ENCODE results near the gene PTPRE. TPM values are rescaled to one million over a fixed set of nuclear protein-coding genes. Genes with fewer than 3 reads are reported as not detected.

PTPRE gene
- total RNA-seq, 1 donor from 2014 or later, result 13.8 TPM

GRCh38 chr10:127869329-127869728, 37.6 kb upstream of the PTPRE start:
- Histone ChIP-seq H3K27me3 (ENCODE audit: low read depth) (peaks cover 27% of the 10 kb centered on the region), H3K9me3 (replicated peaks) (peaks cover 21% of the 10 kb centered on the region), H3K36me3 (no peaks in the 10 kb centered on the region), H3K27ac (replicated peaks) (no peak overlapping the region), H3K4me3 (no peak overlapping the region), H3K4me1 (peaks cover 15% of the 10 kb centered on the region)
- no peak for TF ChIP-seq CTCF (IDR thresholded peaks at IDR 0.05; ENCODE audit: borderline replicate concordance)
- no peak for DNase-seq
- intact Hi-C loops (cut with micrococcal nuclease), result no loop called here

DNA sequence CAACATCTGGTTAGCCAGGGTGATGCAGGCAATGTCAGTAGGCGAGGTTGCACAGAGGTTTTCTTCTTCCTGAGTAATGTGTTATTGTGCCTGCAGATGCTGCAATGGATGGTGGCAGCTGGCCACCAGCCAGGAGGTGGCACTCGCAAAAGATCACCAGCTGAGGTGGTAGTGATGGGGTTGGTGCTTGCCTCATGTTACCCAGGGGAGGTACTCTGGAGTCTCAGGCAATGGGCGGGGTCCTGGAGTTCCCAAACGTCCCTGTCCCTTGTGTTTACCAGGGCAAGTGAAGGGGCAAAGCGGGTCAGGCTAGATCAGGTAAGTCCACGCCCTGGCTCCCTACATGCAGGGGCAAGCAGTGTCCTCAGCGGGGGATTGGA, 35.3 kb upstream of the PTPRE start:
- intact Hi-C loops (cut with micrococcal nuclease), result no loop called here
- DNase-seq, result no peak
- no peaks in the 10 kb centered on the region for H3K36me3 ChIP-seq
- H3K27me3 ChIP-seq (ENCODE audit: low read depth), result peaks cover 36% of the 10 kb centered on the region
- no peak for TF ChIP-seq CTCF (IDR thresholded peaks at IDR 0.05; ENCODE audit: borderline replicate concordance)
- no peak overlapping the region for H3K27ac ChIP-seq (replicated peaks)
- H3K4me3 ChIP-seq, result no peak overlapping the region
- peaks cover 21% of the 10 kb centered on the region for H3K9me3 ChIP-seq (replicated peaks)
- peaks cover 15% of the 10 kb centered on the region for H3K4me1 ChIP-seq

DNA sequence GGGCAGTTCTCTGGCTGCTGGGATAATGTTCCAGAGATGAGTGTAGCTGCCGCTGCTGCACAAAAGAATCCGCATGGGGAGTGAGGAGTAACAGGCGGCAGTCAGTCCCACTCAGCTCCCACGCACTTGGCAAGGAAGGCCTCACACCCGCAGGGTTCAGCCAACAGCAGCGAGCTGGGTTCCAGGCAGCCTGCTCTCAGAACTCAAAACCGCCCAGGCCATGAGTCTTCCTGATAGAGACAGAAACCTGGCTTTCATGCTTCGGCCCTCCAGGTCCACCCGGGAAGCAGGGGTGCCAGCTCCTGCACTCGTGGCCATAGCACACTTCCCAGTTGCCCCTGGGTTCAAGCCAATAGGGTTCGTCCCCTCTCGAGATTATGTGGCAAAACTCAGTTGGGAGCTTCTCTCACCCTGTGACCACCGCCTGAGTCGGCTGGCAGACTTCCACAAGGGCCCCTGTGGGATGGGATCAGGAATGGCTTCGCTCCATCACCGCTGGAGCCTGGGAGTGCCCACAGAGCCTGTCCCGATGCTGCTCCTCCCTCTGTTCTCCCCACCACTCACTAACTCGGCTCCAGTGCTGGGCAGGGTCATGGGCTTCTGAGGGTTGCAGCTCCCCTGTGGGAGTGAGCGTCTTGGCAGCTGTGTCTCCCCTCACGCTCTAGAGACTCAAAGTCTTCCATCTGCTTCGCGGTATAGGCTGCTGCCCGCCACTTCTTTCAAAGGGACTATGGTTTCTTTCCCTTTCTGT, 34.7 kb upstream of the PTPRE start:
- Histone ChIP-seq H3K9me3 (replicated peaks) (peaks cover 21% of the 10 kb centered on the region), H3K27ac (replicated peaks) (no peak overlapping the region), H3K4me1 (peaks cover 15% of the 10 kb centered on the region), H3K4me3 (no peak overlapping the region), H3K36me3 (no peaks in the 10 kb centered on the region), H3K27me3 (ENCODE audit: low read depth) (peaks cover 42% of the 10 kb centered on the region)
- intact Hi-C loops (cut with micrococcal nuclease), result no loop called here
- TF ChIP-seq CTCF (IDR thresholded peaks at IDR 0.05; ENCODE audit: borderline replicate concordance), result no peak
- DNase-seq, result peak; percentile 51

DNA sequence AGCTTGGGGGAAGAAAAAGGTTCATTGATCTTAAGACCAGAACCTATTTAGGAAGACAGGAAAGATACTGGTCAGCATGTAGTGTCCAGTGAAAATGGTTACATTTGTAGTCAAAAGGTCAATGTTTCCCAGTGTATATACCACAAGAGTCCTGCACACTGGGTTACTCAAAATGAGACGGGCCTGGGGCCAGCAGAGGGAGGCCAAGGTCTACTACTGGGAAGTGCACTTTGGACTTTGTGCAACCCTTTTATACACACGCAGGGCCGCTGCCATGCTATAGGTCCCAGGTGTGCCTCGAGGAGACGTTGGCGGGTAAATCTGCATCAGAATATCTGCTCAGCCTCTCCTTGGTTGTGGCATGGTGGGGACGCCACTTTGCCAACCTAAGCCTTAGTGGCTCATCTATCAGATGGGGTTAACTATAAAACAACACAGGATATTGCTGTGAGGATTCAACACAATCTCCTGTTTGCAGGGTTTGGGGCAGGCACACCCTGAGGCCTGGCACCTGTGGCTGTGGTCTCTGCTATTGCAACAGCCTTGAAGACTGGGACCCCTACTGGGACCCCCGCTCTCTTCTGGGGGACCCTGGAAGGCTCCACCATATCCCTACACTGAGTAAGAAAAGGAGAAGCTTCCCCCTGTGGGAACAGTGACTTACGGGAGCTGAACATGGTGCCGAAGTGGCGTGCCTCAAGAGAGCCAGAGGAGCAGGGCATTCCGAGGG, 33.9 kb upstream of the PTPRE start:
- peaks cover 21% of the 10 kb centered on the region for H3K9me3 ChIP-seq (replicated peaks)
- TF ChIP-seq CTCF (IDR thresholded peaks at IDR 0.05; ENCODE audit: borderline replicate concordance), result peak; percentile 13
- no peak overlapping the region for H3K27ac ChIP-seq (replicated peaks)
- H3K27me3 ChIP-seq (ENCODE audit: low read depth), result peaks cover 43% of the 10 kb centered on the region
- no peak overlapping the region for H3K4me3 ChIP-seq
- intact Hi-C loops (cut with micrococcal nuclease), result no loop called here
- no peaks in the 10 kb centered on the region for H3K36me3 ChIP-seq
- H3K4me1 ChIP-seq, result peaks cover 15% of the 10 kb centered on the region
- DNase-seq, result no peak

GRCh38 chr10:127873901-127874470, 32.9 kb upstream of the PTPRE start:
- Histone ChIP-seq H3K4me1 (peaks cover 15% of the 10 kb centered on the region), H3K4me3 (no peak overlapping the region), H3K9me3 (replicated peaks) (peaks cover 15% of the 10 kb centered on the region), H3K27me3 (ENCODE audit: low read depth) (peaks cover 40% of the 10 kb centered on the region), H3K36me3 (no peaks in the 10 kb centered on the region), H3K27ac (replicated peaks) (no peak overlapping the region)
- DNase-seq, result no peak
- intact Hi-C loops (cut with micrococcal nuclease), result no loop called here
- no peak for TF ChIP-seq CTCF (IDR thresholded peaks at IDR 0.05; ENCODE audit: borderline replicate concordance)
